HuH-7 (cell line): ENCODE results near the gene TMEM79.

ENCODE experiments used
- DNase-seq: peaks from one replicate; pipeline ENCODE4 v3.0.0; 2011; ENCODE audit warnings: low spot score

Gene TMEM79

GRCh38 chr1:156262461-156263287 lies 21.5 kb upstream of the TMEM79 start:
- no peak for DNase-seq

- DNase-seq: no peak
Observed at GRCh38 chr1:156263288-156263655, 20.9 kb upstream of the TMEM79 start.

- no peak for DNase-seq
Observed at GRCh38 chr1:156266051-156266450, 18.1 kb upstream of the TMEM79 start.

- no peak for DNase-seq
Observed at GRCh38 chr1:156268336-156268735, 15.8 kb upstream of the TMEM79 start.

GRCh38 chr1:156270314-156270713 lies 13.8 kb upstream of the TMEM79 start:
- no peak for DNase-seq

- DNase-seq: no peak
Observed at GRCh38 chr1:156276532-156276931, 7.6 kb upstream of the TMEM79 start.

- peak; percentile 83 for DNase-seq
Observed at GRCh38 chr1:156276966-156277381, 7.2 kb upstream of the TMEM79 start.

- no peak for DNase-seq
Observed at GRCh38 chr1:156279837-156280236, 4.3 kb upstream of the TMEM79 start.

GRCh38 chr1:156281281-156281680 lies 2.8 kb upstream of the TMEM79 start:
- DNase-seq: no peak

- DNase-seq: peak; percentile 42
Observed at GRCh38 chr1:156281693-156282478, 2.2 kb upstream of the TMEM79 start.

GRCh38 chr1:156282479-156283222 lies 1.5 kb upstream of the TMEM79 start, which contains the start of gene SMG5:
SMG5 (minus strand) TSS chr1:156282825; CDS start chr1:156282680, 145 bp downstream.
- peak; percentile 96 for DNase-seq

- no peak for DNase-seq
Observed at GRCh38 chr1:156283521-156283920, 604 bp upstream of the TMEM79 start.

- no peak for DNase-seq
Observed at GRCh38 chr1:156284757-156285156, 632 bp downstream of the TMEM79 start.

GRCh38 chr1:156285437-156285836 lies 1.3 kb downstream of the TMEM79 start:
- DNase-seq: no peak

- no peak for DNase-seq
Observed at GRCh38 chr1:156286061-156286460, 1.9 kb downstream of the TMEM79 start.

- no peak for DNase-seq
Observed at GRCh38 chr1:156289857-156290256, 5.7 kb downstream of the TMEM79 start.

- DNase-seq: peak; percentile 98
Observed at GRCh38 chr1:156291226-156292061, 7.3 kb downstream of the TMEM79 start.

GRCh38 chr1:156293098-156293434 lies 8.9 kb downstream of the TMEM79 start:
- no peak for DNase-seq

- DNase-seq: no peak
Observed at GRCh38 chr1:156293895-156294294, 9.8 kb downstream of the TMEM79 start.

GRCh38 chr1:156295391-156295947 lies 11.3 kb downstream of the TMEM79 start, which contains the start of gene GLMP:
GLMP (minus strand) TSS chr1:156295679; CDS start chr1:156295645, 34 bp downstream.
- peak; percentile 75 for DNase-seq

GRCh38 chr1:156298852-156299357 lies 14.8 kb downstream of the TMEM79 start, which contains the start of gene VHLL:
VHLL (minus strand) TSS chr1:156299307; CDS start chr1:156299189, 118 bp downstream.
- no peak for DNase-seq
